ENCODE data around the gene POLK. TPM values are rescaled to one million over a fixed set of nuclear protein-coding genes. Genes with fewer than 3 reads are reported as not detected.

The POLK gene
- total RNA-seq, 1 experiment from 2014 or later: 7.5 TPM

DNA sequence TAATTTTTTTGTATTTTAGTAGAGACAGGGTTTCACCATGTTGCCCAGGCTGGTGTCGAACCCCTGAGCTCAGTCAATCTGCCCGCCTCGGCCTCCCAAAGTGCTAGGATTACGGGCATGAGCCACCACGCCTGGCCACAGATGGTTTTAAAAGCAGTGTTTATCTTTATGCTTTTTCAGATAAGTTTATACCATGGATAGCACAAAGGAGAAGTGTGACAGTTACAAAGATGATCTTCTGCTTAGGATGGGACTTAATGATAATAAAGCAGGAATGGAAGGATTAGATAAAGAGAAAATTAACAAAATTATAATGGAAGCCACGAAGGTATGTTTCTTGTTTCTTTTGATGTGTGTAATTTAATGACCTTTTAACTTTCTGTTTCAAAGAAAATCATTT is 35.1 kb downstream of the POLK start:
- no peaks in the 10 kb centered on the region for H3K36me3 ChIP-seq (ENCODE audit: control insufficient read depth, insufficient read depth, low read length)
- no peaks in the 10 kb centered on the region for H3K4me1 Mint-ChIP-seq (ENCODE audit: low read depth, unreplicated experiment)
- H3K27me3 Mint-ChIP-seq (ENCODE audit: insufficient read depth, unreplicated experiment): no peaks in the 10 kb centered on the region
- H3K9me3 Mint-ChIP-seq (ENCODE audit: unreplicated experiment): no peaks in the 10 kb centered on the region
- CTCF ChIA-PET: no interaction called here
- no peaks in the 10 kb centered on the region for H3K36me3 Mint-ChIP-seq (ENCODE audit: insufficient read depth, unreplicated experiment)
- TF ChIP-seq CTCF (IDR thresholded peaks at IDR 0.05; ENCODE audit: insufficient read depth in 1 of 2, low read depth in 1 of 2, low read length in 1 of 2, severe bottlenecking in 1 of 2, unreplicated experiment in 1 of 2): no peak
- no peak overlapping the region for H3K27ac Mint-ChIP-seq (ENCODE audit: unreplicated experiment)
- no TSS peak for BruUV-seq (replicated peaks)
- no peak for DNase-seq
- H3K4me1 ChIP-seq: no peaks in the 10 kb centered on the region
- intact Hi-C loops (cut with micrococcal nuclease; ENCODE audit: unreplicated experiment): no loop called here
- no peak overlapping the region for H3K4me3 Mint-ChIP-seq (ENCODE audit: unreplicated experiment)
- no peaks in the 10 kb centered on the region for H3K27me3 ChIP-seq (replicated peaks; ENCODE audit: control insufficient read depth, insufficient read depth, low read length)
- no peak overlapping the region for H3K4me3 ChIP-seq (ENCODE audit: low read depth, low read length)
- no peaks in the 10 kb centered on the region for H3K9me3 ChIP-seq
- POLR2A ChIA-PET: no interaction called here

GRCh38 chr5:75547812-75548211 is 36.1 kb downstream of the POLK start:
- Histone ChIP-seq H3K4me1 (no peaks in the 10 kb centered on the region), H3K36me3 (ENCODE audit: control insufficient read depth, insufficient read depth, low read length) (no peaks in the 10 kb centered on the region), H3K9me3 (no peaks in the 10 kb centered on the region), H3K4me3 (ENCODE audit: low read depth, low read length) (no peak overlapping the region), H3K27me3 (replicated peaks; ENCODE audit: control insufficient read depth, insufficient read depth, low read length) (no peaks in the 10 kb centered on the region)
- no peaks in the 10 kb centered on the region for H3K36me3 Mint-ChIP-seq (ENCODE audit: insufficient read depth, unreplicated experiment)
- POLR2A ChIA-PET: no interaction called here
- H3K27ac Mint-ChIP-seq (ENCODE audit: unreplicated experiment): no peak overlapping the region
- H3K4me1 Mint-ChIP-seq (ENCODE audit: low read depth, unreplicated experiment): no peaks in the 10 kb centered on the region
- H3K9me3 Mint-ChIP-seq (ENCODE audit: unreplicated experiment): no peaks in the 10 kb centered on the region
- DNase-seq: no peak
- H3K4me3 Mint-ChIP-seq (ENCODE audit: unreplicated experiment): no peak overlapping the region
- H3K27me3 Mint-ChIP-seq (ENCODE audit: insufficient read depth, unreplicated experiment): no peaks in the 10 kb centered on the region
- intact Hi-C loops (cut with micrococcal nuclease; ENCODE audit: unreplicated experiment): no loop called here
- BruUV-seq (replicated peaks): no TSS peak
- CTCF ChIA-PET: no interaction called here
- no peak for TF ChIP-seq CTCF (IDR thresholded peaks at IDR 0.05; ENCODE audit: insufficient read depth in 1 of 2, low read depth in 1 of 2, low read length in 1 of 2, severe bottlenecking in 1 of 2, unreplicated experiment in 1 of 2)

GRCh38 chr5:75550597-75550996 is 38.9 kb downstream of the POLK start:
- Mint-ChIP-seq H3K4me3 (ENCODE audit: unreplicated experiment) (no peak overlapping the region), H3K9me3 (ENCODE audit: unreplicated experiment) (no peaks in the 10 kb centered on the region), H3K36me3 (ENCODE audit: insufficient read depth, unreplicated experiment) (no peaks in the 10 kb centered on the region), H3K4me1 (ENCODE audit: low read depth, unreplicated experiment) (no peaks in the 10 kb centered on the region), H3K27ac (ENCODE audit: unreplicated experiment) (no peak overlapping the region), H3K27me3 (ENCODE audit: insufficient read depth, unreplicated experiment) (no peaks in the 10 kb centered on the region)
- Histone ChIP-seq H3K4me3 (ENCODE audit: low read depth, low read length) (no peak overlapping the region), H3K9me3 (no peaks in the 10 kb centered on the region), H3K27me3 (replicated peaks; ENCODE audit: control insufficient read depth, insufficient read depth, low read length) (no peaks in the 10 kb centered on the region), H3K36me3 (ENCODE audit: control insufficient read depth, insufficient read depth, low read length) (no peaks in the 10 kb centered on the region), H3K4me1 (no peaks in the 10 kb centered on the region)
- no TSS peak for BruUV-seq (replicated peaks)
- intact Hi-C loops (cut with micrococcal nuclease; ENCODE audit: unreplicated experiment): no loop called here
- CTCF ChIA-PET: no interaction called here
- TF ChIP-seq CTCF (IDR thresholded peaks at IDR 0.05; ENCODE audit: insufficient read depth in 1 of 2, low read depth in 1 of 2, low read length in 1 of 2, severe bottlenecking in 1 of 2, unreplicated experiment in 1 of 2): no peak
- no peak for DNase-seq
- POLR2A ChIA-PET: no interaction called here

Measured in Caco-2 (cell line).